Endometrial microvascular endothelial cells (primary cell): ENCODE measurements around the gene RAP1B. TPM values are rescaled to one million over a fixed set of nuclear protein-coding genes. Genes with fewer than 3 reads are reported as not detected.
"Not testable (repeated sequence)": the region's sequence is repeated elsewhere in the genome, so short reads cannot be mapped to it uniquely, and the experiment has no call there.

ENCODE experiments used
- in situ Hi-C: cut with HindIII; loops from 2 replicates; pipeline ENCODE4 v1.10.0; 2017; ENCODE audit warnings: low sequenced_read_pairs, low pct_unique_long_range_greater_than_20kb; ENCODE audit errors: inconsistent ontology term
- total RNA-seq: library from RNA; depleted of rRNA; stranded (reverse); fragments of >200 nt; gene quantifications from one replicate; pipeline ENCODE4 v1.2.3, GENCODE V29; 2015; ENCODE audit errors: inconsistent ontology term

Gene RAP1B
- total RNA-seq, 1 donor from 2014 or later = 239 TPM

DNA sequence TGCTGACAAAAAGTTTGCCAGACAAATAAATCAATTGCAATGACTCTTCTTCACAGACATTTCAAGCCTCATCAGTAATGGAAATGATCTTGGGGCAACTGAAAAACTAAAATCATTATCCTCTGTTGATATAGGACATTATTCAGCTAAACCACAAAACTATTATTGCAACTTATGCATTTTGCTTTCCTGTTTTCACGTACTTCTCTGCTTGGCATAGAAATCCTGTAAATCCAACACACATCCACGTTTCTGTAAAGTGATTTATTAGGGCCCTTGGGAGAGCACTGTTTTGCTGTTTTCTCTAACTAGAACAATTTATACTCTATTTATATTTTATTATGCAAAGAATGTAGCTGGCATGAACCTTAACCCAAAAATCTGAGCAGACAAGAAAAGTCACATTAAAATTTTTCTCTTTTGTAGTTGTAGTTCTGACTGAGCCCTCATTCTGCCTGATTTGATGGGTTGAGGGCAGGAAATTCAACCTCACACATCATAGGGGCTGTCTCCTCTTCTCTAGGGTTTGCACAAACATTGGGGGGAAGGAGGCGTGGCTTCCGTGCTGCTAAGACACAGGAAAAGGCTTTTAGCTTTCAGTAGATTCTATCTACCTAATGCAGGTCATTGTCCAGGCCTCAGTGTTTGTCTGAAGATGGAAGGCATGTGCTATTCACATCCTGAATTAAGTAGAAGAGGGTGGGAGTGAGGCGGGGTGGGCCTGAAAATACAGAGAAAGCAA is 64.6 kb downstream of the RAP1B start:
- in situ Hi-C loops = no loop called here

DNA sequence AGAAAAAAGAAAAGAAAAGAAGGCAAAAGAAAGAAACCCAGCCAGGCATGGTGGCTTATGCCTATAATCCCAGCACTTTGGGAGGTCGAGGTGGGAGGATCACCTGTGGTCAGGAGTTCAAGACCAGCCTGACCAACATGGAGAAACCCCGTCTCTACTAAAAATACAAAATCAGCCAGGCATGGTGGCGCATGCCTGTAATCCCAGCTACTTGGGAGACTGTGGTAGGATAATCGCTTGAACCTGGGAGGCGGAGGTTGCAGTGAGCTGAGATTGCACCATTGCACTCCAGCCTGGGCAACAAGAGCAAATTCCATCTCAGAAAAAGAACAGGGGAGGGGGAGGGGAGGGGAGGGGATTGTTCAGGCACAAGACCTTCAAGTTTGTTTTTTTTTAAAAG is 66.2 kb downstream of the RAP1B start:
- in situ Hi-C loops = not testable (repeated sequence)

DNA sequence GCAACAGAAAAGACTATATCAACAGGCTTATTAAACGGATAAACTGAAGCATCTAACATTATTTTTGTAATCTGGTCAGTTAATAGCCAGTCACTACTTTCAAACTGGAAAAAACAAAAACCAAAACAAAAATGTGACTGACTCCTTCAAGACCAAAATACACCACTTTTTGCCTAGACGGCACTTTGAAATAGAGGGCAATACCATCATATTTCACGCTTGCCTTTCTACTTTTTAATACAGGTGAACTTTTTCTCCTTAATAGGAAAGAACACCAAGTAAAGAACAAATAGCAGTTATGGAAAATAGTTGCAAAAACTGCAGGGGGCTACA is 75.5 kb downstream of the RAP1B start:
- in situ Hi-C loops = no loop called here

DNA sequence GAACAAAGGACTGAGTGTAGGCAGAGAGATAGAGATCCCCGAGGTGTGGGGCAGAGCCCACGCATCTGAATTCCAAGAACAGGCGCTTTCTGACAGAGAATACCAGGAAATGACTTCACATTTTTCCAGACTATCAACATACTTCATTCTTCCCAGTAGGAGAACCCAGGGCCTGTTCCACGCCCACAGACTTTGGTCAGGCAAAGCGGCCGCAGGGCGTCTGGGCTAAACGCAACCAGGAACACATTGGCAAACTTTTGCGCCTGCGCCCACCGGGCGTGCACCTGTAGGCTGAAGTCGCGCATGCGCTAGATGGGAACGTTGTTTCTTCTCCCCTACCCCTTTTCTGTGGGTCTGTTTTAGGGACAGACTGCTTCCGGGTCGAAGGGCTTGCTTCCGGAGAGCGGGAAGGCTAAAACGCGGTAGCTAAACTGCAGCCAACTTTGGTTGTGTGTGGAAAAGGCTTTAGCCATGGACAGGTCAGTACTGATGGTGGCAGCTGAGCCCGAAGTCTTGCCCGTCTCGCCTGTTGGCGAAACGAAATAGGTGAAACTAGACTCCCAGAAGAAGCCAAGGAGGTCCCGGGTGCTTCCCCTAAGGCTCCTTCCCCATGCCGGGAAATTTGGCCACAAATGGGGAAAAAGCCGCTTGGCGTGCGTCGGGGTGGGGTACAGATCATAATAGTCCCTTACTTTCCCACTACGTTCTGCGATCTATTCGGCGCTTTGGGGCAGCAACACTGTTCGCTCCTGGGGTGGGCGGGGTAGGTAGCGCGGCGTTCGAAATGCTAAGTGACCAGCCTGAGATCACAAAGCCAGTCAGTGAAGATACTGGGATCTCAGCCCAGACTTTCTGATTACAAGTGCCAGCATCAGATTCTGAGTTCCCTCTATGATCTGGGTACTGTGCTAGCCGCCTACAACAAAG is 76.2 kb downstream of the RAP1B start, which contains the start of gene NUP107:
Gene NUP107, plus strand, starts transcription at position 384 of the 927 bp plus-strand sequence. Its CDS starts 88 bp downstream, at position 472.
- in situ Hi-C loops = no loop called here

DNA sequence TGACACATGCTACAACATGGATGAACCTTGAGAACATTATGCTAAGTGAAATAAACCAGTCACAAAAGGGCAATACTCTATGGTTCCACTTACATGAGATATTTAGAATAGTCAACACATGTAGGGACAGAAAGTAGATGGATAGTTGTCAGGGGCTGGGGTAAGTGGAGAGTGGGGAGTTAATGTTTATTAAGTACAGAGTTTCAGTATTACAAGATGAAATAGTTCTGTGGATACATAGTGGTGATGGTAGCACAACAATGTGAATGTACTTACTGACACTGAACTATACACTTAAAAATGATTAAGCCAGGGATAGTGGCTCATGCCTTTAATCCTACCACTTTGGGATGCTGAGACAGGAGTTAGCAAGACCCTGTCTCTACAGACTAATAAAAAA is 84.8 kb downstream of the RAP1B start:
- in situ Hi-C loops = no loop called here

DNA sequence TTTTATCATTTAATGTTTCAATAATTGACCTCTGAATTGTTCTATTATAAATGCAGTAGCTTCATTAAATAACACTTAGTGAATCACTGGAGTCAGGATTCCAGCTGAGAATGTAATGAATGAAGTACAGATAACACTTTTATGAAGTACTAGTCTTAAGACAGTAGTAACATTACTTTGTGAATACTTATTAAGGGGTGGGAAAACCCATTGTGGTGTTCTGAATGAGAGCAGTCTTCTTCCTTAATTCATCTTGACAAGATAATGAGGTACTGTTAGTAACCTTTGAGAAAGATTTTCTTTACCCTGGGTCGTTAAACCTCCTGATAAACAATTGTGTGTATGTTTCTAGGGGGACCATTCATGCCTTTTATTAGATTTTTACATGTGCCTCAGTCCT is 88.8 kb downstream of the RAP1B start:
- in situ Hi-C loops = no loop called here

Other genes with a start within 250 kb of the RAP1B start
- gene NUP107, start 76.1 kb downstream of the RAP1B start, total RNA-seq = 65.0 TPM
- 1.2 TPM for gene SLC35E3, start 135.3 kb downstream of the RAP1B start, total RNA-seq
- gene MDM2, start 197.3 kb downstream of the RAP1B start, total RNA-seq = 165 TPM